ENCODE measurements around the gene GRAMD1C.

The GRAMD1C gene

DNA sequence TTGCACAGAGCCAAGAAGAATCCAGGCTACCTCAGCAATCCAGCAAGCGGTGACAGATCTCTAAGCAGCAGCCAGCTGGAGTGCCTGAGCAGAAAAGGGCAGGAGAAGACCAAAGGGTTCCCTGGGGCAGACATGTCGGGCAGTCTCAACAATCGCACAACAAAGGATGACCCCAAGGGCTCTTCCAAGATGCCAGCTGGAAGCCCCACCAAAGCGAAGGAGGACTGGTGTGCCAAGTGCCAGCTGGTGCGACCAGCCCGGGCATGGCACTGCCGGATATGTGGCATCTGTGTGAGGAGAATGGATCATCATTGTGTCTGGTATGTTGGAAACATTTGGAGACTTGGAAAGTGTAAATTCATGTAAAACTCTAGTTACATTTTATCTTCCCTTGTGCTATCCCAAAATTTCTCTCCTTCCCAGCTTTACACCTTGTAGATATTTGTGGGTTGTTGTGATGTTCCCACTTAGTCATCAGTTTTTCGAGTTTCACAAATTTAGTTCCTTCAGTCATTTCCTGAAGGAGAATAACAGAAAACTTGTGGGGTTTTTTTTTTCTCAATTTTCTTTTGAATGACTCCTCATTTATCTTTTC is 115.6 kb downstream of the GRAMD1C start:
- DNase-seq: no peak

DNA sequence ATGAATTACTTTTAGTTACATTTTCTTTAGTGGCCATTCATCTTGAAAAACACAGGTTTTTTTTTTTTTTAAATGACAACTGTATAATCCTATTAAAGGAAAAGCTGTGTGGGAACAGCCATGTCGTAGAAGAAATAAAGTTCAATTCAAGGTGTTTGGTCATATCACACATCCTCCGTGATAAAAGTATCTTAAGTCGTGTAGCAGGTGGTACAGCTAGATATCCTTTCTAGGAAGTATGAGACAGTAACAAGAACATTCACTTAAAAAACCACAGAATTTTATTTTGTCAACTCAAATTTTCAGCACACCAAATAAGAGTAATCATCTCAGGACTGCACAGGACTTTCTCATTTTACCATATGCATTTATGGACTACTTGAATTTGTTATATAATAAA is 125.3 kb downstream of the GRAMD1C start:
- no peak for DNase-seq

DNA sequence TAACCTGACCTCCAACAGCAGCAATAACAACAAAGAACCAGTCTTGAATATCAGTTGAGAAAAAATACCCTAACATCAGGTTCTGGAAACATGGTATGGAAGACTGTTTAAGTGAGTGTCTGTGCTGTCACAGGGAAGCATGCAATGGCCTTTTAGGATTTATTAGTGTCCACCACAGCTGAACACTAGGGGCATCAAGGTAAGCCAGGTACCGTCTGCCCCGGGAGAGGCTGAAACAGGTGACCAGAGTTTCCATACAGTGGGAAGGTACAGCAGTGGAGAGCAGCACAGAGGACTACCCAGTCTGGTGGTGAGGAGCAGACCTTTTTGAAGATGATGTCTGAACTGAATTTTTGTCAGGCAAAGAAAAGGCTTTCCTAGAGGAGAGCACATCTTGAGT is 127.6 kb downstream of the GRAMD1C start:
- DNase-seq: no peak

DNA sequence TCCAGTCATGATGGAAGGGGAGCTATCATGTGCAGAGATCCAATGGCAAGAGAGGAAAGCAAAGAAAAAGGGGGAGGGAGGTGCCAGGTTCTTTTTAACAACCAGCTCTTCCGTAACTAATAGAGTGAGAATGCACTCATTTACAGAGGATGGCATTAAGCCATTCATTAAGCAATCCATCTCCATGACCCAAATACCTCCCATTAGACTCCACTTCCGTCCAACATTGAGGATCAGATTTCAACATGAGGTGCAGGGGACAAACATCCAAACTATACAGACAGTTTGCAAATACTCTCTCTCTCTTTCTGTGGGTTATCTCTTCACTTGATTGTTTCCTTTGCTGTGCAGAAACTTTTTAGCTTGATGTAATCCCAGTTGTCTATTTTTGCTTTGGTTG is 130.4 kb downstream of the GRAMD1C start:
- DNase-seq: no peak

DNA sequence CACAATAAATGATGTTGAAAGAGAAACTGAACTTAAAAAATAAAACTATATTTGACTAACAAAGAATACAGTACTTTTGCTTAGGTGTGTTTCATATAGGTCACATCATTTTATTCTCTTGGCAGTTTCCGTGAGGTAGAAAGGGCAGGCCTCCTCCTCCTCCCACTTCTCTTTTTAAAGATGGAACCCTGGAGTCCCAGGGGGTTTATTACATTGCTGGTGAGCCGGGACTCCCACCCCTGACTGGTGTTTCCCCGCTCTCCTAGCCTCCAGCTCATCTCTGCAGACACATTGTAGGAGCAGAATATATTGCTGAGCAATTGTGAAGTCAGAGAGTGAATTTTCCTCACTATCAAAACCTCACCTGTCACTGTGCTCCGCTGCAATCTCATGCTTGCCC is 139.2 kb downstream of the GRAMD1C start:
- no peak for DNase-seq

DNA sequence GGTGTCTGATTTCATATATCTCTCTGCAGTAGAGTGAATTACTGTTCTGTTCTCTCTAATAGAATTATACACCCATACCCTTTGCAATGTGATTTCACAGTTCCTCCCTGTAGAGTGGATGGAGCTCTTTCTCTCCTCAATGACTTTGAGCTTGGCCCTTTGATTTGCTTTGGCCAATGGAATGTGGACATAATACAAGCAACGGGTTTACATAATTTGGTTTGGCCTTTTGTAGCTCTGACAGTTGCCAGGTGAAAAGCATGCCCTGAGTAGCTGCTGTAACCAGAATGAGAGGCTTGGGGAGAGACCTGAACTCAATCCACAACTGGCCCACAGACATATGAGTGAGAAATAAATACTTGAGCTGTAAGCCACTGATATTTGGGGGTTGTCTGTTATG is 141.3 kb downstream of the GRAMD1C start:
- no peak for DNase-seq

DNA sequence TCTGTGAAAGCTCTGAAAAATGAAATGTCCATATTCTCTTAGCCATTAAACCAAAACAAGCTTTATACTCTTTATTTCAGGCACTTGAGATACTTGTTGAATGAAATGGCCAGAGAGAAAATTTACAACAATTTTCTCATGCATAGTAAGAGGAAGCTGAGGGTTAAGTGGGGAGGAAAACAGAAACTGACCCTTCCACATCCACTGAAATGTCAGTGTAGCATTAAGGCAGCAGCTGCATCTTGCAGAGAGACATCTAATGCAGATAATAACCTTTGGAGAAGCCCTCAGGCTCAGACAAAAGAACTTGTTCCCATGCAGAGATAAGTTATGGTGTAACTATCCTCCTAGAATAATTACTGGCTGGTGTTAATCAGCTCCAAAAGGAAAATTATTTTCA is 143.2 kb downstream of the GRAMD1C start:
- DNase-seq: no peak

DNA sequence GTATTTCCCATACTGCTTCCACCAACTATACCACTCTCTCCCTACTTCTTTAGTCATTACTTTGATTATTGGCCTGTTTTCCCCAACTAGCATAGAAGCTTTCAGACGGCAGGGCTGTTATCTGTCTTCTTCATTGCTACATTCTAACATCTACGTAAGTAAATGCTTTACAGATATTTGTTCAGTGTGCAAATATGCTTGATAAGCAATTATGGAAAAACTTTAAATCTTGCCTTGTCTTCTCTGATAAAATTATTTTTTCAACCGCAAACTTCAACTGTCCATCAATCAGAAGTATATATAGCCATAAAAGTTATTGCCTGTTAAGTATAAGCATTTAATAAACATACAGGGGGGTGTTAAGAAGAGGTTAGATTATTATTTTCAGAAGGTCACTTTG is 145.0 kb downstream of the GRAMD1C start:
- DNase-seq: no peak

DNA sequence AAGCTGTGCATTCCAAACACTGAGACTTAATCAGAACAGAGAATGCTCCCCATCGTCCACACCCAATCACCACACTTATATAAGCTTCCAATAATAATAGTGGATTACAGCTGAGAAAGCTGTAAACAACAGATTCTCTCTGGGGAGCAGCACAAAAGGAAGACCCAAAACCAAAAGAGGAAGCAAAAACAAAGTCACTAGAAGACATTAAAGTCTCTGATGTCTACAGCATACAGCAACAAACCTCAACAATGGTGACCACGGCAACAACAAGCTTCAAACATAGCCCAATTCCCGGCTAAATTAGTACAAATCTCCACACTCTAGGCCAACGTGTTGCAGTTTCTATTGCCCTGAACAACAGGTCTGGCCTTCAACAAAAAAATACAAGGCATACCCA is 147.0 kb downstream of the GRAMD1C start:
- DNase-seq: no peak
